Stimulated activated CD4-positive, alpha-beta T cell treated with anti-CD3 and anti-CD28 coated beads, Interleukin-2, amount 100 ng/mL, for 24 hours (primary cell): ENCODE measurements around the gene TCF7.

ENCODE experiments used
- DNase-seq, 2 donors: peaks; one replicate each; pipeline ENCODE4 v3.0.0-alpha.2; 2020

TCF7 gene

DNA sequence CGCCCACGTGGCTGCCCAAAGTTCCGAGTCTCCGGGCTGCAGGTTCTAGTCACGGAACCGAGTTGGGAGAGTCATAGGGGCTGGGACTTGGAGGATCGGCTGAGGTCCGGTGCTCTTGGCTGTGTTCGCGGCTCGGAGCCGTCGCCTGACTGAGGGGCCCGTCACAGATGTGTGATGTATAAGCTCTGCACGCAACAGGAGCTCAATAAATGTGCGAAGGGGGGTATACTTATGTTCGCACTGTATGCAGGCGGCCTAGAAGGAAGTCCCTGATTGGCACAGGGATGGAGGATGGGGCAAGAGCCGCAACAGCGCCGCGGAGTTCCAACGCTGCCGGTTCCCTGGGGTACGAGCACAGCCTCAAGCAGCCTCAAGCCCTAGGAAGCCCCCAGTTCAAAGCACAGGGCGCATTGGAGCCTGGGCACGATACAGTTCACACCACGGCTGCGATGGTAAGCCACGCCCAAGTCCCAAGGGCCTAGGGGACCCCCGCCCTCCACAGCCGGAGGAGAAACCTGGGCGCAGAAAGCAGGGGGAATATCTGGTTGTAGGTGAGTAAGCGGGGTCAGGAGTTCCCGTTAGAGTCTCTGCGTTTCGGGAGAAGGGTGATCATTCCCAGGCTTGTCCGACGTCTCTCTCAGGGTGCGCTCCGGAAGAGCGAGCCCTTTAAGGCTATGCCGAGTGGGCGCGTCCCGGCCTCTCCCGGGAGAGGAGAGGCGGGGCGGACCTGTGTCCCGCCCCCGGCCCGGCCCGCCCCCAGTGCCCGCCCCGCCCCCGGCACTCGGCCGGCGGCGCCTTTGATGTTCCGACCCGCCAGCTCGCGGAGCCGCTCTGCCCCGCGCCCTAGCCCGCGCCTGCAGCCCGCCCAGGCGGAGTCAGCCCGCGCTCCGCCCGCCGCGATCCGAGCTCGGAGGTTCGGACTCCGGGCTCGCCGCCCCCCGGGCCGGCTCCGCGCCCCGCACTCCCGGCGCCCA lies at the start of gene TCF7:
TSS of gene TCF7 (plus strand) at position 780 of the 974 bp plus-strand sequence. CDS start 226 bp downstream, outside the sequence.
- DNase-seq, result peak; percentile 69 to 76

DNA sequence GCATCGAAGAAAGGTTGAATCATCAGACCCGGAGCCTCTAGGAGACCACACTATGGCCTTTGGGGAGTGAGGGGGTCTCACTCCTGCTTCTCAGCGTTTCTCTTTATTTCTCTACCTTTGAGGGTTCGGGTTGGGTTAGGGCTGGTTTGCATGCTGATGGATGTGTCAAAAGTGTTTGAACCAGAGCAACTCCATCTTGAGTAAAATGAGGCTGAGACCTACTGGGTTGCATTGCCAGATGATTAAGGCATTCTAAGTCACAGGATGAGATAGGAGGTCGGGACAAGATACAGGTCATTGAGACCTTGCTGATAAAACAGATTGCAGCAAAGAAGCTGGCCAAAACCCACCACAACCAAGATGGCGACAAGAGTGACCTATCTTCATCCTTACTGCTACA lies 44.9 kb upstream of the TCF7 start:
- no peak for DNase-seq

DNA sequence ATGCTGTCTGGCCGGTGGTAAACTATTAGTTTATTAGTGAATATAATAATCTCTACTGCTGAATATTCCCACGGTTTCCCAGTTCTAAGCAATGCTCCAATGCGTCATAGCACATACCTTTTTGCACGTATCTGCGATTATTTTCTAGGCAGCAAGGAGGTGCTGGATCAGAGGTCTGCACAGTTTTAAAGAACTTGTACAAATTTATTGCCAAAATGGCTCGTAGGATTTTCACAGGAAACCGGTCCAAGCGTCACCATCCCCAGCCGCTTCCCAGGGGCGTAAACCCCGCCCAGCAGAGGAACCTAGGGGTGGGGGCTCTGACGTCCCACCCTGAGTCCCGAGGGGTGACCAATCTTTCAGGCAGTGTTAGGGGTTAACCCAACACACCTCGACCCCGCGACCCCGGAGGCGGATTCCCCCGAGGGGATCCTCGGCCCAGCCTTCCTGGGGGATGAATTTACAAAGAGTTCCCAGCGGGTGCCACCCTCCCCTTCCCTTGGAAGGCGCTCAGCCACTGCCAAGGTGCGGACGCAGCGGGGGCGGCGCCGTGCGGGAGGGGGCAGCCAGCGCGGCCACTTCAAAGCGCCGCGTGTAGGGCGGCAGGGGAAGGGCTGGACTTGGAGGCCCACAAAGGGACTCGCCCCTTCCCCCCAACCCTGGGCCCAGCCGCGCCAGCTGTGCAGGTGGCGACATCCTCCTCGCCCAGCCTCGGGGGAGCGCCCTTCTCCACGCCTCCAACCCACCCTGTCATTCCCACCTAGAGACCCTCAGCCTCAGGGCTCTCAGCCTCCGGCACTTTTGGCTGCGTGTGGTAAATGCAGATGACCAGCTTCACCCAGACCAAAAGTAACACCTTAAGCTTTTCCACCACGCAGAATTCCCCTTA lies 43.5 kb upstream of the TCF7 start:
- DNase-seq, result peak; percentile 41 to 66

DNA sequence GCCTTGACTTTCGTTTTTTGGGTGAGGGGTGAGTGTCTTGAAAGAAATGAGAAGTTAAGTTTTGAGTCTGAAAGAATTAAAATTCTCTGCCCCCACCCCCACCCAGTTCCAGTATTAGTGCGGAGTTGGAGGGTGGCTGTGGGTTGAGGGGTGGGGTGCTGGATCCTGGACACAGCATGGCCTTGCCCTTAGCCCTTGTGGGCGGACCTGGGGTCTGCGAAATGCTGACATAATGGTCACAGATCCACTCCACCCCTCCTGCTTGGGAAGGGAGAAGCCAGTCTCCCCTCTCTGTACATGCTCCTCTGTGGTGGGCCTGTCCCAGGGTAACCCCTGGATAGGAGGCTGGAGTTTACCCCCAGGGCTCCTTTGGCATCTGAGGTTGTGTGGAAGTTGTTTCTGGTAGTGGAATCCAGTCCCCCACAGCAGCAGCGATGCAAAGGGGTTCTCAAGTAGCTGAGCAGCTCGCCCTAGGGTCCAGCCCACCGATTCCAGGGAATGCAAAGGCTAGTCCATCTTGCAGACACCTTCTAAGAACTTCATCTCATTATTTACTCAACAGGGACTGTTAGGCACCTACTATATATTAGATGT lies 42.8 kb upstream of the TCF7 start:
- peak; percentile 56 to 57 for DNase-seq

DNA sequence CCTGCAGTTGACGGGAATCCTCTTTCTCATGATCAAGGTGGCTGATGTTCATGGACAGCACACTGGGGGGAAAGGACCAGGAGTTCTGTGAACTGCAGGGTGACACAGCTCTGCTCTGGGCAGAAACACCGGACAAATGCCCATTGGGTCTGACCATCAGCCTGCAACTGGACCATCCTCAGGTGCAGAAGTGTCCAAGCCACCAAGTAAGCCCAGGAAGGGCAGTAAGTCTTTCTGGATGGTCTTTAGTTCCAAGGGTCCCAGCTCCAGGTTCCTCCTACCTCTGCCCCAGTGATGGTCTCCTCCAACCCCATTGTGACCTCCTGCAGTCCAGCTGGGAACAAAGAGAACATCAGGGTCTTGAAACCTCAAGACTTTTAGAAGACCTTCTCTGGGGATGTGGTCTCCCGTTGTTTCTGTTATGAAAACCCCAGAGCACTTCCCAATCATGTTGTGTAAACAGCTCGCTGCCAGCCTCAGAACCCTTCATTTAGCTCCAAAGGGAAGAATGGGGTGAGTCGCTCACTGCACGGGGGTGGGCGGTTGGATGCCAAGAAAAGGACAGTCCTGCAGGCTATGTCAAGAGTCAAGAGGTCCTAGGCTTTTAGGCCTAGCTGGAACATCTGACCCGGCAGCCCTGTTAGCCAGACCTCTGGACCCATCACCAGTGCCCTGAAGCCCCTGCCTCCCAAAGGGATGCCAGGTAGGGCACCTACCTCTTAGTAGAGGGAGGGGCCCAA lies 41.8 kb upstream of the TCF7 start:
- no peak for DNase-seq

DNA sequence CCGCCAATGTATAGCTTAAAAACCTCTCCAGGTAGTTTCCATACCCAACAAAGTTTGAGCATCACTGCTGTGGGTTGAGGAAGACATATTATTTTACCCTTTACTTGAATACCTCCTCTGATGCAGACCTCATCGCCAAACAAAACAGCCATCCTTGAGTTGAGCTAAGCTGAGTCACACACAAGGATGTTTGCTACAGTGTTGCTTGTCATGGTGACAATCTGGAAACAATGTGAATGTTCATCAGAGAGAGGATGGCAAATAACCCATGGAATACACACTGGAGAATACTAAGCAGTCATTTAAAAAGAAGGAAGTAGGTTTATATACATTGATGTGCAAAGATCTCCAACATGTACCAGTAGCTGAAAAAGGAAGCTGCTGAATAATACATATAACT lies 41.1 kb upstream of the TCF7 start:
- no peak for DNase-seq

DNA sequence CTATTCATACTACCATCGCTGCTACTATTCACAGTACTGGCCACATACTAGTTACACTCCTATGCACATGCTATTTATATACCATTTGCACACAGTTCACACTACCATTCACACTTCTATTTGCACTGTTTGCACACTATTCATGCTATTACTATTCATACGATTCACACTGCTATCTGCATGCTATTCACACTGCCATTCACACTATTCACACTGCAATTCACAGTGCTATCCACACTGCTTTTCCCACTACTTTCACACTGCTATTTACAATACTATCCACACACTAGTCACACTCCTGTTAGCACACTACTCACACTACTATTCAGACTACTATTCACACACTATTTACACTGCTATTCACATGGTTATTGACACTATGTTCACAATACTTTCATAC lies 39.4 kb upstream of the TCF7 start:
- DNase-seq, result no peak

DNA sequence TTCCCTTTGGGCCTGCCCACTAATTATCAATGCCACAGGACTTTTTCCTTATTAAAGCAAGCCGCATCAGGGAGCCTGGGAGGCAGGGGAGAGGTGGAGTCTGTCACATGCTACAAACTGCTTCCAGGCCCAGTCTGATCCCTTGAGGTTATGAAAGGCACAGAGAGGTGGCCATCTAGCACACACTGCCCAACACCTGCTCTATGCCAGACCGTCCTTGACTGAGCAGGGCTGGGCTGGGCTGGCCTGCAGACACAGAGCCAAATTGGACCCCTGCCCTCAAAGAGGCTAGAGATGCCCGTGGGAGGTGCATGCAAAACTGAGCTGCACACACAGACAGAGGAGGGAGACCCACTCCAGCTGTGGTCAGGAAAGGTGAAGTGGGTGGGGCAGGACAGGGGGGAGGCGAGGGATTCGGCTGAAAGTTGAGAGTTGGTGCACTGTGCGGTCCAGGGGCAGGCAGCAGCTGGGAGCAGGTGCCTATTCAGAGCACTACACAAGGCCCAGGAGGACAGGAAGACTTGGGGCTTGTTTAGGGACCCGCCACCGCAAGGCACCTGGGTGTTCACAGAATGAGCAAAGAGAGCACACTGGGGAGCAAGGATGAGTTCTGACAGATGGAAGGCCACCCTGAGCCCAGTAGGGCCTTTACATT lies 36.4 kb upstream of the TCF7 start:
- DNase-seq, result no peak

DNA sequence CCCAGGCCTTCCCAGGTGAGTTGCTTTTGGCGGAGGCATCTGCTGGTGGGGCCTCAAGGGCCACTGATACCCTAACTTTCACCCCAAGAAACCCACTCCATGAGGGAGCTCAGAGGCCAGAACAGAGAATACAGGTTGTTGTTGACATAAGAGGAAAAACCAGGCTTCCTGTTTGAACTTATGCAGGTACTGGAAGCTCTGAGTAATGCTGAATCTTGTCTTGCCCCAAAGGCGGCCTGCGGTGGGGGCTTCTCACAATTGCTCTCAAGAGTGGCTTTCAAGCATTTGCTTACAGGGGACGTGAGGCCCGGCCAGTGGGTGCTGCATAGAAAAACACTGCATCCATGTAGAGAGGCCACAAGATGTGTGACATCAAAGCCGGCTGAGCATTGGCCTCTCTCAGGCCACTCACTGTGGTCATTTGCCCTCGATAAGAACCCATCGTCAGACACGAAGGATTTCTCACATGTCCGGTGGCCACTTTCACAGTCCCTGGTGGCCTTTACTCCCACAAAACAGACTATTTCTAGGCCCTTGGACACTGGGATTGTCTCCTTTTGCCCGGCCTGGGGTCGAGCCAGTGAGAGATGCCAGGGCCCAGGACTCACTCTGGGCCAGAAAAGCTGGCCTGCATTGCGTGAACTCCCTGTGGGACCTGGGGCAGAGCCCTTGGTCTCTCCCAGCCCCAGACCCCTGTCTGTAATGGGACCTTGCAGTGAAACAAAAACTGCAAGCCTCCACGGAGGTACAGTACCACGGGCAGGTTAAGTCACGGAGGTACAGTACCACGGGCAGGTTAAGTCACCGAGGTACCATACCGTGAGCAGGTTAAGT lies 34.5 kb upstream of the TCF7 start:
- peak; percentile 76 to 77 for DNase-seq

DNA sequence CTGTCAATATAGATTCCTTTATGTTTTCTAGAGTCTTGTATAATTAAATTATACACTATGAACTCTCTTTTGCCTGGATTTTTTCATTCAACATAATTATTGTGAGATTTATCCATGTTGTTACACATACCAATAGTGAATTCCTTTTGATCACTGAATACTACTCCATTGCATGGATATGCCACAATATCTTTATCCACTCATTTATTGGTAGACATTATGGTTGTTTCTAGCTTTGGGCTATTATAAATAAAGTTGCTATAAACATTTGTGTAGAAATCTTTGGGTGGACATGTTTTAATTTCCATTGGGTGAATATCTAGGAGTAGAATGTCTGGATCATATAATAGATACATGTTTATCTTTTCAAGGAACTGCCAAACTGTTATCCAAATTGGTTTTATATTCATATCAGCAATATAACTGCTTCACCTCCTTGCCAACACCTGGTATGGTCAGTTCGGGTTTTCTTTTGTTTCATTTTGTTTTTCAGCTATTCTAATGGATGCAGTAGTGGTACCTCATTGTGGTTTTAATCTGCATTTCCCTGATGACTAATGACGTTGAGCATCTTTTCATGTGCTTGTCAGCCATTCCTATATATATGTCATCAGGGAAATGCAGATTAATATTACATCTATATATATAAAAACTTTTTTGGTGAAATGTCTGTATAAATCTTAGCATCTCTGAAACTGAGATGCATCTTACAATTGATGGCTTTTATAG lies 32.1 kb upstream of the TCF7 start:
- no peak for DNase-seq

DNA sequence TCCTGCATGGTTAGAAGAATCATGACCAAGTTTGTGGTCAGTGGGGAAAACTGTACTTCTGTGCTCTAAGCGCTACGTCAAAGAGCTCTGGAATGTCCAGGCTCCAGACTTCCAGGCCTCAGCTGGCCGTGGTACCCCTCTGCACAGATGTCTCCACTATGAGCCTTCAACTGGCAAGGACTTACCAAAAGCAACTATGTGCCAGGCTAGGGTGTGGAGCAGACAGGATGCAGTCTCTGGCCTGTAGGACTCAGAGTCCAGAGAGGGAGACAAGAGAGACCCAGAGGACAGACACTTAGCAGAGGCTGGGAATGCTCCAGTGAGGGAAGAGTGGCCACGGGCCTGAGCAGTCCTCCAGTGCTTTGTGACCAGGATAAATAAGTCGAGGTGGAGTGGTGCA lies 31.0 kb upstream of the TCF7 start:
- DNase-seq, result no peak

DNA sequence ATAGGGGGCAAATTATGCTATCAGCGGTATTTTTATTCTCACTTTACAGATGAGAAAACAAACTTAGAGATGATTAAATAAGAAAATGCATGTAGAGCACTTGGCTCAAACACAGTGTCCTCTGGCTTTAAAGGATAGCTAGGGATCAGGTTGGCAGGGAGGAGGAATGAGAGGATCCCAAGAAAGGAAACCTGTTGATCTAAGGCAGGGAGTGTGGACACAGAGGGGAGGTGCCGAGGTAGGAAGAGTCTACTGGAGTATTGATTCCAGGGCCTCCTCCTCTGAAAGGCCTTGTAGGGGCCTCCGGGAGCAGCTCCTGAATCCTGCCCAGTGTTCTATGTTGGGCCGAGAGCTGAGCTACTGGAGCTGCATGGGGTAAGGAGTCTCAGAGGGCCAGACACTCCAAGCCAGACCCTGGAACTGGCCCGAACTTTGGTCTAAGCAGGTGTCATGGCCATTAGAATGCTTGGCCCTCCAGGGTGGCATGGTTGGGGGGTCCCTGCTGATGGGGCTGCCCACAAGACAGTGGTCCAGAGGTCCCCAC lies 30.4 kb upstream of the TCF7 start:
- DNase-seq, result no peak

DNA sequence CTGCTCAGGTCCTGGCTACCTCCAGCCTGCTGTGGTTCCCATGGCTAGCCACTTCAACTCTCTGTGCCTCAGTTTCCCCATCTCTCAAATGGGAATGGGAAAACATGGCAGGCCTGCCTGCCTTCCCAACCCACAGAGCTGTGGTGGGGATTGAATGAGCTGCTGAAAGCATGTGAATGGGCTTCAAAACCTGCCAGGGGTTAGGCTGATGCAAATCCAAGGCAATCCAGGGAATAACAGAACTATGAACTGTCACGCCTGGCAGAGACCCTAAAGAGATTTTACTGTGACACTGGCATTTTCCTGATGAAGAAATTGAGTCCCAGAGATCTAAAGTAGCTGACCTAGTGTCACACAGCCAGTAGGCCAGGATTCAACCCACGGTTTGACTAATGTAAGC lies 29.9 kb upstream of the TCF7 start:
- DNase-seq, result no peak

DNA sequence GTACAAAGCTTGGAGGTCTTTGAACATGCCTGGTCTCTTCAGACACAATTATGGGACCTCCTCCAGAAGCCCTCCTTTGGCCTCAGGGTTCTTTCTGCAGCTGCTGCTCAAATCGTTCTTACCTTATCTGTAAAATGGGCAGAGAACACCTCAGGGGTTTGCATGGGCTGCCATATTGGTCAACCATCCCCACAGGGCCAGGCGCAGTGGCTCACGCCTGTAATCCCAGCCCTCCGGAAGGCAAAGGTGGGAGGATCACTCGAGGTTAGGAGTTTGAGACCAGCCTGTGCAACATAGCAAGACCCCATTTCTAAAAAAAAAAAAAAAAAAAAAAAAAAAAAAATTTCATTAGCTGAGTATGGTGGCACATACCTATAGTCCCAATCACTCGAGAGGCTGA lies 29.1 kb upstream of the TCF7 start:
- DNase-seq, result no peak

DNA sequence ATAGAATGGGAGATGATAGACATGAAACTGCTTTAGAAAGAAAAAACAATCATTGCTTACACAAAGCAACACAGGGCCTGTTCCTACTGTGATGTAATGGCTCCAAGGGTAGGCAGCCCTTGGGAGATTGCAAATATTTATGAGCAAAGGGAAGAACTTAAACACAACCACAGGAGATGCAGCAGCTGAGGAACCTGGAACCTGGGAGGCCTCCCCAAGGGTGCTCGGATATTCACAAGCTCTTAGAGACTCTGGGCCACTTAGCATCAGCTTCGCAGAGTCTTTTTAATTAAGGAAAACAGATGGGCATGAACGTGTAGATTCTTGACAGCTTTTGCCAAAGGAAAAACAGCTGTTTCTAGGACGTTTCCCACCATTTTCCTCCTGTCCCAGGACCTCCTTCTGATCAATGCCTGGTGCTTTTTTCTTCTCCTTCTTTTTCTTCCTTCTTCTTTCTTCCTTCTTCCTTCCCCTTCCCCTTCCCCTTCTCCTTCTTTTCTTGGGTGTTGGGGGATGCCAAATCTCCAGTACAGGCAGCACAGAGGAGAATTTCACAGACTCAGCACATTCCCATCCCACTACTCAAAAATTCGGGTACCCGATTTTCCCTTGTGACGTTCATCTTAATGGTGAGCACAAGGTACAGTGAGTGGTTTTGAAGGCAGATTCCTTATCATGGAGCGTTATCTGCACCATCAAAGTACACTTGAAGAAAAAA lies 28.1 kb upstream of the TCF7 start:
- DNase-seq, result no peak

DNA sequence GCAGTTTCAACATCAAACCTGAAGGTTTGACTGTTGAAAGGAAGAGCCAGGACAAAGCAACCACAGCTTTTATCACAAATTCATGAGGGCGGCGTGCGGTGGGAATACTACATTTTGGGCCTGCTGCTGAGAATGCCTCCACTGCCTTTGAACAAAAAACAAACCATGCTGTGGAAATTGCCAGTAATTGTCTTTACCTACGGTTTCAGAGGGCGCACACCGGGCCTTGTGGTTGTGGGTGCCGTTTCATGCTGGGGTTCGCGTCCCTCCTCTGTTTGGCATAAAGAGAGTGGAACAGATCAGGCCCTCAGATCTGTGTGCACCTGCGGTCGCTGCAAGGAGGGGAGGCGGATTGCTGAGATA lies 27.6 kb upstream of the TCF7 start:
- DNase-seq, result peak; percentile 75 to 84

DNA sequence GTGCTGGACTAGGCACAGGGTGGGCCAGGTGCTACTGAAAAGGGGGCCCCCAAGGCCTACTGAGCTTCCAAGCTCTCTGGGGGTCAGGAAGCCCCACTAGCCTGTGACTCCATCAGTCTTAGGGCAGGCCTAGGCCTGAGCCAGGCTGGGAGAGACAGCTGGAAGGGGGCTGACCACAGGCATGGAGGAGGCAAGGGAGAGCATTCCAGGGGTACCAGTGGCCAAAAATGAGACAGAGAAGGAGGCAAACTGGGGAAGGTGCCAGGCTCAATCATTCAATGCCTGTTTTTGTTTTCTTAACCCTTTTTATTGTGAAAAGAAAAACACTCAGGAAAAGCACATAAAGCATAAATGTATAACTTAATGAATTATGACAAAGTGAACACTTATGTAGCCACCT lies 26.2 kb upstream of the TCF7 start:
- no peak for DNase-seq

DNA sequence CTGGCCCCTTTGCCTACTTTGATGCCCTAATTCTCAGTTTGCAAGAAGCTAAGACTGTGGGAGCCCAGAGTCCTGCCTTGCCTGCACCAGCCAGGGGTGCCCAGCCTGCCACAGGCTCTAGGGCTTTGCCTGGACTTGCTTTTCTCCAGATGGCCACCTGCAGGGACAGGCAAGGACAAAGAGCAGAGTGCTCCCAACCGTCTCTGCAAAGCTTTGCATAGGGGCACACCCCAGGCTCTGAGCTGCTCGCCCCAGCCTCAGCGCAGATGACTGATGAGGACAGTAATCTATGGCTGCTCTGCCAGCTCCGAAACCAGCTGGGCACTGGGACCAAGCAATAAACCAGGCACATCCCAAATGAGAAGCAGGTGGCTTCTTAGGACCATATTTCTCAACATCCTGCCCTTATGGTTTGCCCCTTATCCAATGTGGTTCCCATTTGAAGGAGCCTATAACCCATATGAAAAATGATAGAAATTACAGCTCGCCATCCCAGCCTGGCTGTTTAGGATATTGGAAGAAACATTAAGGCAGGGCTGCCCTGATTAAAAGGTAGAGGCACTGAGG lies 25.4 kb upstream of the TCF7 start:
- DNase-seq, result no peak

DNA sequence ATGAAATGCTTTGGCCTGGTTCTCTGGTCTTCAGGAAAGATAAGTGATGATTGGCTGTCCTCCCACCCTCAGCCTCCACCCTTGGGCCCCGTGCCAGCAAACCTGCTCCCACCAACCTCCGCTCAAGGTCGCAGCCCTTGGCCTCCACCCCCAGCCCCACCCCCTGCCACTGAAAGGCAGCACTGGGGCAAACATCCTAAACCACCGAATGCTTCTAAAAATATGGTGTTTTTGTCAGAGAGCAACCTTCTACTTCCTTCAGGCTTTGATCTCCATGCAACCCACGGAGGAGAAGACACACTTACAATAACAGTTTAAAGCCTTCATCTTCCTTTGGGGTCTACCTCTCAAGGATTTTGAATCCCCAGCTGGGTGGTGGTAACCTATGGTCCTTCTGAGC lies 24.0 kb upstream of the TCF7 start:
- peak in 1 of 2 donors; percentile 44 for DNase-seq
